LNCAP (cell line): ENCODE measurements around the gene GNB2.

Experiments
- TF ChIP-seq, protein P1 (sequence below): fragments of 450-650 bp; IDR thresholded peaks from 2 replicates; pipeline ENCODE4 v1.5.1; 2017; ENCODE audit warnings: mild to moderate bottlenecking

GNB2 gene

DNA sequence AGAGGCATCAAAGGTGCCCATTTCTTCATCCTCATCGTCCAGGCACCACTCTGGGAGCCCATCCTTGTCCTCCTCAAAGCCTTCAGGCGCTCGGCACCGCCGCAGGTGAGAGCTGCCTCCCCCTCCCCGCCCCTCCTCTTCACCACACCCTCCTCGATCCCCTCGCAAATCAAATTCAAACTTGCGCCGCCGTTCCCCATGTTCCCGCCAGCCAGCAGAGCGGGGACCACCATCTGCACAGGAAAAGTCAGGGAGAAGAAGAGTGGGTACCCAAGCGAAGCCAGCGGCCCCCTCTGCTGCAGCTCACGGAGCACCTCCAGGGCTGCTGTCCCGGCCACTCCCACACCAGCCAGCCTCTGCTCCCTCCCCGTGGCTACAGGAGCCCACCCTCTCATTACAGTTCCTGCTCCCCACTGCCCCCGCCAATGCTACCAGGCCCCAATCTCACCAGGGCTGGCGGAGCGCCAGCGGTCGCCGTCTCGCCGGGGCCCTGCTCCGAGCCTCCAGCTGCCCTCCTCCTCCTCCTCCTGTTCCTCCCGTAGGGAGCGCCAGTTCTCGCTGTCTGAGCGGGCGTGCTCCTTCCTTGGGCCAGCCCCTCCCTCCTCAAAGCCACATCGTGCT lies 12.8 kb downstream of the GNB2 start:
- TF ChIP-seq, protein P1, sequence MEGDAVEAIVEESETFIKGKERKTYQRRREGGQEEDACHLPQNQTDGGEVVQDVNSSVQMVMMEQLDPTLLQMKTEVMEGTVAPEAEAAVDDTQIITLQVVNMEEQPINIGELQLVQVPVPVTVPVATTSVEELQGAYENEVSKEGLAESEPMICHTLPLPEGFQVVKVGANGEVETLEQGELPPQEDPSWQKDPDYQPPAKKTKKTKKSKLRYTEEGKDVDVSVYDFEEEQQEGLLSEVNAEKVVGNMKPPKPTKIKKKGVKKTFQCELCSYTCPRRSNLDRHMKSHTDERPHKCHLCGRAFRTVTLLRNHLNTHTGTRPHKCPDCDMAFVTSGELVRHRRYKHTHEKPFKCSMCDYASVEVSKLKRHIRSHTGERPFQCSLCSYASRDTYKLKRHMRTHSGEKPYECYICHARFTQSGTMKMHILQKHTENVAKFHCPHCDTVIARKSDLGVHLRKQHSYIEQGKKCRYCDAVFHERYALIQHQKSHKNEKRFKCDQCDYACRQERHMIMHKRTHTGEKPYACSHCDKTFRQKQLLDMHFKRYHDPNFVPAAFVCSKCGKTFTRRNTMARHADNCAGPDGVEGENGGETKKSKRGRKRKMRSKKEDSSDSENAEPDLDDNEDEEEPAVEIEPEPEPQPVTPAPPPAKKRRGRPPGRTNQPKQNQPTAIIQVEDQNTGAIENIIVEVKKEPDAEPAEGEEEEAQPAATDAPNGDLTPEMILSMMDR: no peak

- TF ChIP-seq, protein P1: no peak
These were observed 13.3 kb downstream of the GNB2 start for GRCh38 chr7:100686822-100687211.

DNA sequence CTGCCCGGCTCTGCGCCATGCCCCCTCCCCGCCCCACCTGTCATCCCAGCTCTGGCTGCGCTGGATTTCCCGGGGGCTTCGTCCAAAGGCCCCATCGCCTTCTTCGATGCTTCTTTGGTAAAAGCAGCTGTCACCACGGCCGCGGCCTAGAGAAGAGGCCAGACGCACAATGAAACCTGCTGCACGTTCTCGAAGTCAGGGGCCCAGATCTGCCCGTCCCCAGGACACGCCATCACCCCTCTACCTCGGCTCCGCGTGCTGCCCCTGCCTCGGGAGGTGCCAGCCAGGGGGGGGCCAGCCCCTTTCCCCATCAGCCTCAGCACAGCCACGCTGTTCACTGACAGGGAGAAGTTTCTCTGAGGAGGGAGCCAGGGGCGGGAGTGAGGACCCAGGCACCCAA lies 13.7 kb downstream of the GNB2 start:
- TF ChIP-seq, protein P1: no peak

GRCh38 chr7:100687751-100688300 lies 14.3 kb downstream of the GNB2 start:
- TF ChIP-seq, protein P1: no peak

- TF ChIP-seq, protein P1: no peak
These were observed 14.9 kb downstream of the GNB2 start for GRCh38 chr7:100688326-100688860.

DNA sequence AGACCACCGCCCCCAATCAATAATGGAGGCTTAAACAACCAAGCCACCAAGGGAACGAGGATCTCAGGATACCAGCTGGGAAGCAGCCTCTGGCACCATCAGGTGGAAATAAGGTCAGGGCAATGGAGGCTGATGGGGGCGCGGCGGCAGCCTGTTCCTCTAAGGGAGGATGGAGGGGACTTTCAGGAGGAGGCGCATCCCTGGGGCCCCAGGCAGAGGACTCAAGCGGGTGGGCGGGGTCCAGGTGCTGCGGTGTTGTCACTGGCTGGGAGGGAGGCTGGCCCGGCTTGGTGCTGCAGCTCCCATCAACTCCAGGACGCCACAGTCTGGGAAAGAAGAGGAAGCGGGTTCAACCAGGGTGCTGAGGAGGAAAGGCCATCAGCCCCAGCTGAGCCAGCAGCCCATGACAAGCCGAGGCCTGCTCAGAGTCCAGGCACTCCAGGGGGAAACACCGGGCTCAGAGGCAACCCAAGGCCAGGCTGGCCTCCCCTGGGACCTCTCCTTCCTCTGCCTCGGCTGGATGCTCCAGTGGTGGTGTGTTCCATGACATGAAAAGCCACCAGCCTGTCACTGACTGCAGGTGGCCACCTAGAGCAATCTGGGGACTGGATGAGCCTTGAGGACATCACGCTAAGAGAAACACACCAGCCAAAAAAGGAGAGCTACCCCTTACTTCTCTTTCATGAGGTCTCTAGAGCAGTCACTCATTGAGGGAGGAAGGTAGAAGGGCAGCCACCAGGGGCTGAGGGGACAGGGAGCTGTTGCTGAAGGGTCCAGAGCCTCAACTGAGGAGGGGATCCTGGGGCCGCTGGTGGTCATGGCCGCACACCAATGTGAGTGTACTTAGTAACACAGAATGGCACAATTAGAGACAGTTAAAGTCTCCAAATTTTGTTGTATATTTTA lies 15.9 kb downstream of the GNB2 start:
- TF ChIP-seq, protein P1: no peak

DNA sequence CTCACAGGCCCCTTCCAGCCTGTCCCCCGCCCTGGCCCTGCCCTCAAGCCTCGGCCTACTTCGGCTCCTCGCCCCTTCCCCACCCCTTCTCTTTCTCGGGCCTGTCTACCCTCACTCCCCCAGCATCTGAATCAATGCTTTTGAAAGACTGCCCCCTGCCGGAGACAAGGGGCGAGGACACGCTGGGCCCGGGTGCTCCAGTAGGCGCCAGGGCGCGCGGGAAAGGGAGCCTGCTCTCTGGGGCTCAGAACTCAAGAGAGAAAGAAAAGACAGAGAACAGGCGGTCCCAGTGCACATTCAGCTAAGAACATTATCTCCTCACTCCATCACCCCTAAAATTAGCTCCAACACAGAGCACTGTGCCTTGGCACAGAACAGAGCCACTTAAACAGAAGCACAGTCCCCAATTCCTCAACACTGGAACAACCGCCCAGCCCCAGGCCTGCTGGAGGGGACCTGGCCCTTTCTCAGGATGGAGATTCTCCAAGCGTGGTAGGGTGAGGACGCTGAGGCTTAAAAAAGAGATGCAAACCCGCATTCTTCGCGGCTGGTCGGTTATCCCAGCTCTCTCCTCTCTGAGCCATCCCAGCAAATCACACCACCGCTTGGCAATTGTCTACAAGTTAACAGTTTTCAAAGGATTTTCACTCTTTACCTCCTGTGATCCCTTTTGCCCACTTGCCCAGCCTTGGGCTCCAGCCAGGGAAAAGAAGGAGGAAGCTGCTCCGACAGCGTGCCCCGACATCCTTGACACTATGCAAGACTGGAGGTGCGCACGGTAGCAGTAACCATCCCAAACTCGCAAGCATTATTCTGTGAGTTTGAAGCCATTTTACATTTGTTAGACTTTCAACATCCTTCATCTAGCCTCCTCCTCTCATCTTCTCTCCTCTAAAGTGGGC lies 18.4 kb downstream of the GNB2 start:
- TF ChIP-seq, protein P1: peak; percentile 97
